Smooth muscle cell of the brain vasculature (primary cell): ENCODE measurements around the gene C9.
"Not testable (repeated sequence)": the region's sequence is repeated elsewhere in the genome, so short reads cannot be mapped to it uniquely, and the experiment has no call there.

Experiments used
- DNase-seq: peaks from one replicate; pipeline ENCODE4 v3.0.0-alpha.2; 2012; ENCODE audit warnings: low read depth, low spot score

The C9 gene

DNA sequence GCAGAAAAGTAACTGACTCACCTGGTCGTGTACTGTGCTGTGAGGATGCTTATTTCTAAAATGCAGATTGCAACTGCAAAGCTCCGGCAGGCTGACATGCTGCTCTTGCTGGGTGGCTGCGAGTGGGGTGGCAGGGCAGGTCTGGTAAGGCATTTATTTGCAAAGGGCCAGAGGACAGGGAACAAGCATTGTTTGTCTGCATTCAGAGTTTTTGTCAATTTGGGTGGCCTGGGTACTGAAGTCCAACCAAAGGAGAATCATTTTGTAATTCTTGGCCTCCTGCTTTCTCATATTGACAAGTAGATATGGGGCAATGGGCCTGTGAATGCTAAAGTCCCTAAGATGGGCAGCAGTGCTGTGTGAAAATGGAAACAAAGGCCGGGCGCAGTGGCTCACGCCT is at the start of gene C9:
Gene C9 (minus strand): TSS at position 129 of the 400 bp plus-strand sequence. CDS start 31 bp downstream, at position 98.
- DNase-seq = no peak

DNA sequence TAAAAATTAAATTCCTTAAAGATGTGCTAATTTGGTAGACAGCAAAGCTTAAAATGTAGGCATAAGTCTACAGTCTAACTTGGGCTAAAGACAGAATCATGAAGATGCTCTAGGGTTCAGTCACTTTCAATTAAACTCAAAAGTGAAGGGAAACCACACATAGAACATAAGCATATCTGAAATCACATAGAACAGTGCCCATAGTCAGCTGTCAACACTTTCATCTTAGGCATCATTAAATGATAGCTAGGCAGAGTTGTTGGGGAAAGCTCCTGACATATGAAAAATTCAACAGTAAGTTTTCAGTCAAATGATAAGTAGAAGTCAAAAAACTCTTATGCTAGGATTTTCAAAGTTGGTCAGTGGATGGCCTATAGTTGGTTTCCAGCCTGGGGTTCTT is 49.5 kb upstream of the C9 start:
- no peak for DNase-seq

GRCh38 chr5:39412721-39413394 is 48.6 kb upstream of the C9 start:
- DNase-seq = no peak

GRCh38 chr5:39411985-39412384 is 47.7 kb upstream of the C9 start:
- DNase-seq = no peak

GRCh38 chr5:39411061-39411460 is 46.8 kb upstream of the C9 start:
- no peak for DNase-seq

- DNase-seq = no peak
These were observed 44.7 kb upstream of the C9 start for GRCh38 chr5:39409033-39409432.

DNA sequence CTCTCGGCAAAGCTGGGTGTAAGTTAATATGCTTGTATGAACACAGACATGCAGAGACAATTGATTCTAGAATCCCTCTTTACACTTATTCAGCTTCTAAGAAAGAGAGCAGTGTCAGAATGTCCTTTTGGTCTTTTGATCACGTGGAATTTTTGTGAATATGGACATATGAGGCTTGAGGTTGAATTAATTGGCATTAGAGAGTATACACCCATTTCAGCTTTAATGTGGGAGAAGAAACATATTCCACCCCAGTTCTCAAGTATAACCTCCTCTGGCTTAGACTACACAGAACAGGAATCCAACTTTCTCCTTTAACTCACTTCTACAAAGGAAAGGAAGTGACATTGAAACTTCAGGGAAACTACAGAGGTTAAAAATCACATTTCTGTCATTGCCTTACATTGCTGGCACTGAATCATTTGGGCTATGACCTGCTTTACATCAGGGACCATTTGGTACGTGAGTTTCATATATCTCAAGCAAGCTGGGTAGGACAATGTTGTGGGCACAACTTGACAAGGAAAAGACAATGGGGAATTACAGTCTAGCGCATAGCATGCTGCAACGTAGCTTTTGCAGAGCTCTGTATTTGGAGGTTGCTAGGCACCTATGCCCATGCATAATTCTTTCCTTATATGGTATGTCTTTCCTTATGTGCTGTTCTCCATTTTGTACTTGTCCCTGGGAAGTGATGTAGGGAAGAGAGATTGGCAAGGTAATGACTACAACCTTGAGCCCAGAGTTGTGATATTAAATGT is 41.0 kb upstream of the C9 start:
- DNase-seq = no peak

- not testable (repeated sequence) for DNase-seq
These were observed 39.5 kb upstream of the C9 start for GRCh38 chr5:39403761-39404160.

DNA sequence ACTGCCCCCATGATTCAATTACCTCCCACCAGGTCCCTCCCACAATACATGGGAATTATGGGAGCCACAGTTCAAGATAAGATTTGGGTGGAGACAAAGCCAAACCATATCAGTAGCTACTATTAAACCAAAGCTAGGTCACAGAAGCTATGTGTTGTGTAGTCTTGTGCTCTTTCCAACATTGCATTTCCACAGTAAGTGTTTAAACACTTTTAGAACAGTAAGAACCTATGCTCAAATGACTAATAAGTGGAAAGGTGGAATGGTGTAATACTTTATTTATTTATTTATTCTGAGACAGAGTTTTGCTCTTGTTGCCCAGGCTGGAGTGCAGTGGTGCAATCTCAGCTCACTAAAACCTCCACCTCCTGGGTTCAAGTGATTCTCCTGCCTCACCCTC is 37.8 kb upstream of the C9 start:
- not testable (repeated sequence) for DNase-seq

- no peak for DNase-seq
These were observed 36.7 kb upstream of the C9 start for GRCh38 chr5:39400713-39401578.

DNA sequence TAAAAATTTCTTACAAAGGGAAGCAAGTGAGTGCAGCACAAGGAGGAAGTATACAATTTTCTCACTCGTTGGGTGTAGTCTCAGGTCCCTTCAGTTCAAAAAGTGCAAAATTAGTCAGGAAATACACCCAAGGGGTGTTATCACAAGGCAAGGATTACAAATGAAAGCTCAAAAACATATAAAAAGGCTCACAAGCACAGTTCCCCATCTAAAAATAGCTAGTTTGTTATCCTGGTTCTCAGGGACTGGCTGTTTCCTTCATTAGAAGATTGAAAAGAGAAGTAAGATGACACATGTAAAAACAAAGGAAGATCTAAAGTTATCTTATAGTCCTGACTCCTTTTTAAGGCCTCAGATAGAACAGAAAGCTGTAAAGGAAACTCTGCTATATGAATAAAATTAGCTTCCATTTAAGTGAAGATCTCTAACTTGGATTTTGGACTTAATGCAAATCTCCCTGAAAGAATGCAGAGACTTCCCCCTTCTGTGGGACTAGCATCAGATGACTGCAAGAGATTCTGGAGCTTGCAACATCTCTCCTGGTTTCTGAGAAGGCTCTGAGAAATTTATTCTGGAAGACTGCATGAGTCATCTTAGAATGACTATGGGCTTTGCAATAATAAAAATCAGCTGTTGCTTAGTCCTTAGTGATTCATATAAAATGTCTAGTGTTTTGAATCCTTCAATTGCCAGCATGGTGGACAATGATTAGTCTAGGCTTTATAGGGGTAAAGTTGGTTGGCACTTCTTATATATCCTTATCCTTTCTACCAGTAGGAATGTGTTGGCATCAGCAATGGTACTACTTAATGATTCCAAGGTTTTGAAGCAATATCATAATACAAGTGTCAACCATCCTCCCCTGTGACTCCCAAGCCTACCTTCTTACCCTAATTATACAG is 35.1 kb upstream of the C9 start:
- DNase-seq = peak; percentile 82

- DNase-seq = no peak
These were observed 32.5 kb upstream of the C9 start for GRCh38 chr5:39396843-39397242.

DNA sequence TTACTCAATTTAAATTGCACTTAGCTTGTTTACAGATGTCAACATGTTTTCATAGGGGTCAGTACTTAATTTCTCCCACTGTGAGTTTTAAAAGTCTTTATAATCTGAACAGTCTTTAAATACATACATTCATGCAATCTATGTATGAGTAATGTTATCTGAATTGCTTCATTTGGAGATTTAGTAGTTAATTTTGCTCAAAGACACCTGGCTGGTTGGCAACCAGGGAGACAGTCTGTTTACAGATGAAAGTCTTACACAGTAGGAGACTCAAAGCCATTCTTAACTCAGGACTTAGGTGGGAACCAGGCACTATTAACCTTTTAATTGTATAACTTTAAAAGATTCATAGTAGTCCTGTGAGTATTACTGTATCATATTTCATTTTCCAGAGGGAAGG is 31.2 kb upstream of the C9 start:
- DNase-seq = no peak

GRCh38 chr5:39394946-39395345 is 30.7 kb upstream of the C9 start:
- no peak for DNase-seq

DNA sequence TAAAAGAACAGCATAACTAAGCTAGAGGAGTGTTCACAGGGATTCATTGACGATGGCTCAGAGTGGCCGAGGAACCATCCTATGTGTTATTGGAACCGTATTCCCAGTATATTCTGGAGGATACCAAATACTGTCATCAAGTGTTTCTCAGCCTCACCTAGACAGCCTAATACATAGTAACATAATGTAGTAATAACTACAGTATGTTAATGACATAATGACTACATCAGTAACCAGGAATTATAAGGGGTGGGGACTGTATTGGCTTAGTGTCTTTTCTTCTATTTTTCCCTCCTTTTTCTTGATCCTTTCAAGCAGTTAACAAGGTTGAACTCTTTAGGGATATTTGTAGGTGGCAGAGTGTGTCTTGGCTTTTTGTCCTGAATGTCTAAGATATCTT is 26.6 kb upstream of the C9 start:
- DNase-seq = no peak

GRCh38 chr5:39387293-39387692 is 23.0 kb upstream of the C9 start:
- DNase-seq = no peak

GRCh38 chr5:39384271-39384670 is 20.0 kb upstream of the C9 start:
- DNase-seq = no peak

- DNase-seq = no peak
These were observed 17.1 kb upstream of the C9 start for GRCh38 chr5:39381376-39381775.

DNA sequence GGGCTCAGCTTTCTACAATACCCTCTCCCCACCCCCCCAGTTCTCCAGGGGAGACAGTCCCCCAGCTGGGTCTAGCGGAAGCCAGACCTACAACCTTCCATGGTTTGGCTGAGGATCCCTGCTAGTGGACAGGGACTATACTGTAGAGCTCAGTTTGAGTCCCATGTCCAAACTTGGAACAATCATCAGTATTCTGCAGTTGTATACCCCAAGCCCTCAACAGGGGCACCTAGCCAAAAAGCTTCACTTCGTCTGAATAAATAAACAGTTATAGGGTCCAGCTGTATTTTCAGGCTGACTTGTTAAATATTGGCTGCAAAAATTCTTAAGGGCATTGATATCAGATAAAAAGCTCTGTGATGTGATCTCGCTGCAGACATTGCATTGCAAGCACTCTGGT is 15.4 kb upstream of the C9 start:
- DNase-seq = no peak

DNA sequence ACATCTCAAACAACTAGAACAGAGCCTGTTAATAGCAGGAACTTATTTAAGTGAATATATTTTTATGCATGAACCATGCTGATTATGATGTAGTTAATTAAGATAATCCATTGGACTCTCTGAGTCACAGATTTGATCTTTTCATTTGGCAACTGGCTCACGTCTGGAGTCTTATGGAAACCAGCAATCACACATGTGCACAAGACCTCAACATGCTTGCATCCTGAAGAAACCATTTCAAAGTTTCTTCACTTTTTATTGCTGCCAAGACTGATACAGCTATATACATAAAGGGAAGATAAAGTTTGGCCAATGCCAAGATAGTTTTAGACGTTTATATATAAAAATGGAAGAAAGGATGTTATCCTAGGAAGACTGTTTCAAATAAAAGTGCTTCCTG is 13.3 kb upstream of the C9 start:
- DNase-seq = no peak

GRCh38 chr5:39376293-39376714 is 12.0 kb upstream of the C9 start:
- DNase-seq = no peak
